CD4-positive, alpha-beta memory T cell (primary cell): ENCODE data around the gene DOCK10. TPM values are rescaled to one million over a fixed set of nuclear protein-coding genes. Genes with fewer than 3 reads are reported as not detected.
"Not testable (repeated sequence)": the region's sequence is repeated elsewhere in the genome, so short reads cannot be mapped to it uniquely, and the experiment has no call there.

Experiments
- CTCF ChIA-PET: fragments of 350-600 bp; sonication (Branson Sonifier 250); formaldehyde crosslinking; loops from one replicate; lab custom pipeline; 2021; ENCODE audit warnings: inconsistent platforms; ENCODE audit not compliant: partially characterized antibody; lab: Charles Lee
- POLR2A ChIA-PET: fragments of 350-600 bp; sonication (Branson Sonifier 250); formaldehyde crosslinking; loops from one replicate; lab custom pipeline; 2021; ENCODE audit not compliant: partially characterized antibody; lab: Charles Lee
- DNase-seq, 5 donors: peaks; one replicate each; pipeline versions ENCODE4 v3.0.0 to v3.0.0-alpha.2; 2020 to 2022; ENCODE audit warnings: mixed read lengths in 1 of 5
- H3K27ac ChIP-seq: one replicate; pipeline ENCODE4 v1.7.0; 2013; ENCODE audit warnings: low read depth, low read length
- H3K27me3 ChIP-seq: 2 replicates; pipeline ENCODE4 v1.7.0; 2013; ENCODE audit warnings: mild to moderate bottlenecking, low read length, moderate library complexity; ENCODE audit not compliant: insufficient read depth
- H3K36me3 ChIP-seq: 2 replicates; pipeline ENCODE4 v1.7.0; 2013; ENCODE audit warnings: mild to moderate bottlenecking, low read length, moderate library complexity; ENCODE audit not compliant: insufficient read depth
- H3K4me1 ChIP-seq: 2 replicates; pipeline ENCODE4 v1.7.0; 2013; ENCODE audit warnings: mild to moderate bottlenecking, low read length, moderate library complexity; ENCODE audit not compliant: insufficient read depth
- H3K4me3 ChIP-seq, 2 donors: one replicate each; pipeline ENCODE4 v1.7.0; 2013; ENCODE audit warnings: low read length in 2 of 2, mild to moderate bottlenecking in 1 of 2
- H3K9me3 ChIP-seq, 2 donors: one replicate each; pipeline ENCODE4 v1.7.0; 2013; ENCODE audit warnings: low read length in 2 of 2, control low read depth in 1 of 2; ENCODE audit not compliant: control insufficient read depth in 1 of 2
- H3K27ac Mint-ChIP-seq, 7 donors: one replicate each; pipeline ENCODE4 v1.8.0; 2020 to 2021; ENCODE audit warnings: mixed read lengths in 7 of 7, mild to moderate bottlenecking in 6 of 7, inconsistent platforms in 3 of 7, moderate library complexity in 3 of 7
- H3K27me3 Mint-ChIP-seq, 2 donors: one replicate each; pipeline ENCODE4 v1.8.0; 2020 to 2021; ENCODE audit warnings: mixed read lengths in 2 of 2
- H3K36me3 Mint-ChIP-seq, 2 donors: one replicate each; pipeline ENCODE4 v1.8.0; 2020 to 2021; ENCODE audit warnings: mixed read lengths in 2 of 2, inconsistent platforms in 1 of 2, mild to moderate bottlenecking in 1 of 2
- H3K4me1 Mint-ChIP-seq, 4 donors: one replicate each; pipeline ENCODE4 v1.8.0; 2020 to 2021; ENCODE audit warnings: mixed read lengths in 4 of 4, mild to moderate bottlenecking in 1 of 4
- H3K4me3 Mint-ChIP-seq, 8 donors: one replicate each; pipeline ENCODE4 v1.8.0; 2020 to 2021; ENCODE audit warnings: mixed read lengths in 8 of 8, mild to moderate bottlenecking in 7 of 8, moderate library complexity in 6 of 8, inconsistent platforms in 3 of 8
- H3K9me3 Mint-ChIP-seq, 8 donors: one replicate each; pipeline ENCODE4 v1.8.0; 2020 to 2021; ENCODE audit warnings: mixed read lengths in 8 of 8, mild to moderate bottlenecking in 5 of 8, inconsistent platforms in 3 of 8, moderate library complexity in 1 of 8
- intact Hi-C: fragments of 100-400 bp; cut with micrococcal nuclease; formaldehyde crosslinking; loops from one replicate; pipeline ENCODE4 v1.15.1; 2023
- polyA plus RNA-seq, 2 donors: library from polyadenylated mRNA; unstranded; fragments of 300-500 nt; fragmentation: Illumina TruSeq; gene quantifications; one replicate each; pipeline ENCODE4 v1.2.3, GENCODE V29; 2021
- total RNA-seq, 2 experiments: library from RNA; stranded (reverse); gene quantifications; one replicate each; pipeline ENCODE4 v1.2.3, GENCODE V29; 2021

The DOCK10 gene
- total and polyA plus RNA-seq, 4 experiments from 2014 or later = 26.0 to 186 (median 125) TPM

- ChIA-PET POLR2A (interaction anchor here (1.7 to 17.7 kb wide), 3 partner anchors 9 to 65 kb away, joined by 3 to 279 read pairs (median 13); no protein-coding TSS in a partner anchor), CTCF (interaction anchor here (1.0 kb wide), 1 partner anchor 9 kb away, joined by 4 read pairs; no protein-coding TSS in a partner anchor)
- Mint-ChIP-seq H3K36me3 (peaks cover 15 to 22% of the 10 kb centered on the region in 2 donors), H3K27me3 (no peaks in the 10 kb centered on the region), H3K9me3 (no peaks in the 10 kb centered on the region), H3K4me3 (peak overlapping the region in 5 of 8 donors; percentile 5 to 61 (median 29)), H3K27ac (peak overlapping the region; percentile 19 to 89 (median 58)), H3K4me1 (peaks cover 60 to 87% (median 76%) of the 10 kb centered on the region in 4 donors)
- intact Hi-C loops = loop anchor here (5.0 to 10.0 kb wide), 3 partner anchors 33 to 1886 kb away; partner anchors contain the start of genes DOCK10 and RHBDD1
- Histone ChIP-seq H3K4me3 (no peak overlapping the region), H3K9me3 (no peaks in the 10 kb centered on the region), H3K27ac (no peak overlapping the region), H3K27me3 (no peaks in the 10 kb centered on the region), H3K36me3 (no peaks in the 10 kb centered on the region), H3K4me1 (peaks cover 82% of the 10 kb centered on the region)
- no peak for DNase-seq
Observed at GRCh38 chr2:224948859-224949258, 93.4 kb downstream of the DOCK10 start.

- ChIA-PET CTCF (interaction anchor here (0.9 to 3.7 kb wide), 3 partner anchors 10 to 54 kb away, joined by 3 to 20 read pairs (median 4); no protein-coding TSS in a partner anchor), POLR2A (interaction anchor here (1.4 to 17.7 kb wide), 8 partner anchors 8 to 94 kb away, joined by 3 to 279 read pairs (median 6); partner anchors contain the start of gene DOCK10)
- Mint-ChIP-seq H3K36me3 (peaks cover 15 to 19% of the 10 kb centered on the region in 2 donors), H3K27ac (peak overlapping the region; percentile 21 to 89 (median 61)), H3K4me1 (peaks cover 55 to 87% (median 73%) of the 10 kb centered on the region in 4 donors), H3K4me3 (peak overlapping the region in 3 of 8 donors; percentile 44 to 61 (median 45)), H3K27me3 (no peaks in the 10 kb centered on the region), H3K9me3 (no peaks in the 10 kb centered on the region)
- H3K9me3 ChIP-seq = no peaks in the 10 kb centered on the region
- no peaks in the 10 kb centered on the region for H3K27me3 ChIP-seq
- peak overlapping the region; percentile 27 for H3K27ac ChIP-seq
- peaks cover 81% of the 10 kb centered on the region for H3K4me1 ChIP-seq
- no peak overlapping the region for H3K4me3 ChIP-seq
- no peaks in the 10 kb centered on the region for H3K36me3 ChIP-seq
- DNase-seq = no peak
- intact Hi-C loops = loop anchor here (5.0 to 10.0 kb wide), 3 partner anchors 34 to 1887 kb away; partner anchors contain the start of genes DOCK10 and RHBDD1
Observed at GRCh38 chr2:224948005-224948404, 94.3 kb downstream of the DOCK10 start.

- CTCF ChIA-PET = interaction anchor here (0.9 to 3.7 kb wide), 3 partner anchors 21 to 55 kb away, joined by 3 to 20 read pairs (median 5); no protein-coding TSS in a partner anchor
- Mint-ChIP-seq H3K9me3 (no peaks in the 10 kb centered on the region), H3K27ac (peak overlapping the region; percentile 89 to 98 (median 94)), H3K36me3 (peaks cover 15 to 19% of the 10 kb centered on the region in 2 donors), H3K4me1 (peaks cover 55 to 85% (median 71%) of the 10 kb centered on the region in 4 donors), H3K27me3 (no peaks in the 10 kb centered on the region), H3K4me3 (peak overlapping the region; percentile 7 to 95 (median 69))
- Histone ChIP-seq H3K4me1 (peaks cover 81% of the 10 kb centered on the region), H3K36me3 (no peaks in the 10 kb centered on the region), H3K4me3 (no peak overlapping the region), H3K27ac (peak overlapping the region; percentile 75), H3K27me3 (no peaks in the 10 kb centered on the region), H3K9me3 (no peaks in the 10 kb centered on the region)
- intact Hi-C loops = loop anchor here (1.0 to 10.0 kb wide), 7 partner anchors 8 to 1887 kb away; partner anchors contain the start of genes DOCK10 and RHBDD1
- DNase-seq = no peak
- POLR2A ChIA-PET = interaction anchor here (0.7 to 17.7 kb wide), 10 partner anchors 9 to 94 kb away, joined by 3 to 279 read pairs (median 7); partner anchors contain the start of gene DOCK10
Observed at GRCh38 chr2:224947566-224947965, 94.7 kb downstream of the DOCK10 start.

GRCh38 chr2:224946895-224947294 lies 95.4 kb downstream of the DOCK10 start:
- DNase-seq = peak; percentile 59 to 75 (median 66)
- Histone ChIP-seq H3K36me3 (no peaks in the 10 kb centered on the region), H3K4me1 (peaks cover 81% of the 10 kb centered on the region), H3K27ac (peak overlapping the region; percentile 75), H3K4me3 (peak overlapping the region; percentile 59 to 64), H3K27me3 (no peaks in the 10 kb centered on the region), H3K9me3 (no peaks in the 10 kb centered on the region)
- Mint-ChIP-seq H3K4me1 (peaks cover 55 to 85% (median 72%) of the 10 kb centered on the region in 4 donors), H3K9me3 (no peaks in the 10 kb centered on the region), H3K36me3 (peaks cover 20 to 23% of the 10 kb centered on the region in 2 donors), H3K27ac (peak overlapping the region; percentile 89 to 98 (median 94)), H3K4me3 (peak overlapping the region; percentile 84 to 95 (median 92)), H3K27me3 (no peaks in the 10 kb centered on the region)
- POLR2A ChIA-PET = interaction anchor here (0.7 to 17.7 kb wide), 13 partner anchors 9 to 106 kb away, joined by 3 to 279 read pairs (median 4); partner anchors contain the start of gene DOCK10
- intact Hi-C loops = loop anchor here (1.0 to 10.0 kb wide), 7 partner anchors 8 to 1888 kb away; partner anchors contain the start of genes DOCK10 and RHBDD1
- CTCF ChIA-PET = interaction anchor here (0.9 to 3.7 kb wide), 3 partner anchors 10 to 55 kb away, joined by 3 to 20 read pairs (median 5); no protein-coding TSS in a partner anchor

- ChIA-PET CTCF (interaction anchor here (1.3 to 3.7 kb wide), 3 partner anchors 57 to 108 kb away, joined by 3 to 20 read pairs (median 3); no protein-coding TSS in a partner anchor), POLR2A (interaction anchor here (1.0 to 17.7 kb wide), 8 partner anchors 8 to 130 kb away, joined by 3 to 279 read pairs (median 6); no protein-coding TSS in a partner anchor)
- H3K4me3 ChIP-seq = peak overlapping the region; percentile 50 to 52
- H3K4me1 ChIP-seq = peaks cover 85% of the 10 kb centered on the region
- Mint-ChIP-seq H3K9me3 (no peaks in the 10 kb centered on the region), H3K4me3 (peak overlapping the region; percentile 85 to 98 (median 90)), H3K36me3 (peaks cover 23 to 24% of the 10 kb centered on the region in 2 donors), H3K27ac (peak overlapping the region; percentile 88 to 96 (median 94)), H3K4me1 (peaks cover 54 to 89% (median 73%) of the 10 kb centered on the region in 4 donors), H3K27me3 (no peaks in the 10 kb centered on the region)
- no peaks in the 10 kb centered on the region for H3K9me3 ChIP-seq
- no peaks in the 10 kb centered on the region for H3K27me3 ChIP-seq
- no peak for DNase-seq
- intact Hi-C loops = loop anchor here (2.0 to 10.0 kb wide), 4 partner anchors 37 to 1890 kb away; partner anchors contain the start of genes DOCK10 and RHBDD1
- H3K36me3 ChIP-seq = no peaks in the 10 kb centered on the region
- H3K27ac ChIP-seq = peak overlapping the region; percentile 57
Observed at GRCh38 chr2:224944707-224945547, 97.3 kb downstream of the DOCK10 start.

- not testable (repeated sequence) for H3K9me3 Mint-ChIP-seq, H3K9me3 ChIP-seq, H3K27me3 ChIP-seq, H3K36me3 ChIP-seq, H3K27me3 Mint-ChIP-seq
- POLR2A ChIA-PET = interaction anchor here (1.1 to 17.7 kb wide), 9 partner anchors 10 to 99 kb away, joined by 3 to 279 read pairs (median 4); no protein-coding TSS in a partner anchor
- Histone ChIP-seq H3K27ac (peak overlapping the region; percentile 57), H3K4me1 (peaks cover 87% of the 10 kb centered on the region), H3K4me3 (peak overlapping the region in 1 of 2 donors; percentile 52)
- Mint-ChIP-seq H3K4me1 (peaks cover 56 to 90% (median 70%) of the 10 kb centered on the region in 4 donors), H3K36me3 (peaks cover 16 to 26% of the 10 kb centered on the region in 2 donors), H3K27ac (peak overlapping the region; percentile 88 to 96 (median 94)), H3K4me3 (peak overlapping the region in 7 of 8 donors; percentile 88 to 98 (median 92))
- intact Hi-C loops = loop anchor here (2.0 to 10.0 kb wide), 2 partner anchors 59 to 1891 kb away; partner anchors contain the start of gene RHBDD1
- DNase-seq = peak in 3 of 5 donors; percentile 34 to 66 (median 36)
- CTCF ChIA-PET = interaction anchor here (0.8 to 1.8 kb wide), 6 partner anchors 10 to 109 kb away, joined by 3 to 9 read pairs (median 4); no protein-coding TSS in a partner anchor
Observed at GRCh38 chr2:224943601-224944041, 98.6 kb downstream of the DOCK10 start.
